Memory B cell (primary cell): ENCODE measurements around the gene METRN.

Source experiments
- ATAC-seq: fragments of 150-1000 bp; cut with Tn5 transposase; 2 replicates; pipeline ENCODE4 v1.10.0; 2021; ENCODE audit warnings: low read depth, mild to moderate bottlenecking, moderate library complexity
- DNase-seq, 2 donors: peaks; one replicate each; pipeline ENCODE4 v3.0.0; 2022; ENCODE audit warnings: low spot score in 2 of 2
- H3K27ac Mint-ChIP-seq: one replicate; pipeline ENCODE4 v1.8.0; 2022; ENCODE audit warnings: mild to moderate bottlenecking, moderate library complexity, mixed read lengths
- H3K27me3 Mint-ChIP-seq: one replicate; pipeline ENCODE4 v1.8.0; 2022; ENCODE audit warnings: mixed read lengths
- H3K36me3 Mint-ChIP-seq: one replicate; pipeline ENCODE4 v1.8.0; 2022; ENCODE audit warnings: mild to moderate bottlenecking, mixed read lengths
- H3K4me1 Mint-ChIP-seq: one replicate; pipeline ENCODE4 v1.8.0; 2022; ENCODE audit warnings: mixed read lengths
- H3K4me3 Mint-ChIP-seq: one replicate; pipeline ENCODE4 v1.8.0; 2022; ENCODE audit warnings: mild to moderate bottlenecking, moderate library complexity, mixed read lengths
- H3K9me3 Mint-ChIP-seq: one replicate; pipeline ENCODE4 v1.8.0; 2022; ENCODE audit warnings: mixed read lengths

Gene METRN

GRCh38 chr16:725463-726187 is 10.7 kb downstream of the METRN start:
- DNase-seq (no peak), ATAC-seq (no peak)
- peak overlapping the region; percentile 69 for H3K27ac Mint-ChIP-seq
- H3K9me3 Mint-ChIP-seq = no peaks in the 10 kb centered on the region
- no peaks in the 10 kb centered on the region for H3K27me3 Mint-ChIP-seq
- H3K4me1 Mint-ChIP-seq = peaks cover 4% of the 10 kb centered on the region
- H3K4me3 Mint-ChIP-seq = no peak overlapping the region
- H3K36me3 Mint-ChIP-seq = no peaks in the 10 kb centered on the region

- H3K27me3 Mint-ChIP-seq = no peaks in the 10 kb centered on the region
- H3K4me3 Mint-ChIP-seq = peak overlapping the region; percentile 81
- H3K27ac Mint-ChIP-seq = peak overlapping the region; percentile 69
These were observed 11.2 kb downstream of the METRN start for GRCh38 chr16:726188-726437.

GRCh38 chr16:726438-727290 is 11.7 kb downstream of the METRN start, which contains the start of the genes CCDC78 and HAGHL:
Gene CCDC78, minus strand, starts transcription at chr16:726443. Its CDS starts 76 bp downstream, at chr16:726367.
Gene HAGHL, plus strand, starts transcription at chr16:727106. Its CDS starts 404 bp downstream, at chr16:727510.
- DNase-seq (peak; percentile 67 to 78), ATAC-seq (peak; percentile 36)
- H3K36me3 Mint-ChIP-seq = no peaks in the 10 kb centered on the region
- no peaks in the 10 kb centered on the region for H3K27me3 Mint-ChIP-seq
- peaks cover 4% of the 10 kb centered on the region for H3K4me1 Mint-ChIP-seq
- H3K27ac Mint-ChIP-seq = peak within 1 kb of the TSS; percentile 69
- peak within 1 kb of the TSS; percentile 81 for H3K4me3 Mint-ChIP-seq
- H3K9me3 Mint-ChIP-seq = no peaks in the 10 kb centered on the region

More at GRCh38 chr16:726188-726437, 11.2 kb downstream of the METRN start:
- Mint-ChIP-seq H3K4me1 (peaks cover 4% of the 10 kb centered on the region), H3K9me3 (no peaks in the 10 kb centered on the region), H3K36me3 (no peaks in the 10 kb centered on the region)
- ATAC-seq = no peak
- no peak for DNase-seq

- Mint-ChIP-seq H3K27me3 (no peaks in the 10 kb centered on the region), H3K4me3 (peak overlapping the region; percentile 69), H3K9me3 (no peaks in the 10 kb centered on the region), H3K4me1 (peaks cover 3% of the 10 kb centered on the region), H3K27ac (no peak overlapping the region), H3K36me3 (no peaks in the 10 kb centered on the region)
- peak in 1 of 2 donors; percentile 46 for DNase-seq
- ATAC-seq = peak; percentile 31
These were observed 12.5 kb downstream of the METRN start for GRCh38 chr16:727291-727977.

- DNase-seq (peak; percentile 75 to 81), ATAC-seq (peak; percentile 74)
- Mint-ChIP-seq H3K9me3 (no peaks in the 10 kb centered on the region), H3K4me1 (no peaks in the 10 kb centered on the region), H3K36me3 (no peaks in the 10 kb centered on the region), H3K27me3 (no peaks in the 10 kb centered on the region), H3K27ac (no peak overlapping the region), H3K4me3 (peak overlapping the region; percentile 74)
These were observed 13.4 kb downstream of the METRN start for GRCh38 chr16:728131-728889.

GRCh38 chr16:728890-729744 is 14.2 kb downstream of the METRN start:
- DNase-seq (peak in 1 of 2 donors; percentile 16), ATAC-seq (no peak)
- no peaks in the 10 kb centered on the region for H3K4me1 Mint-ChIP-seq
- H3K36me3 Mint-ChIP-seq = no peaks in the 10 kb centered on the region
- H3K4me3 Mint-ChIP-seq = peak overlapping the region; percentile 74
- H3K27me3 Mint-ChIP-seq = no peaks in the 10 kb centered on the region
- H3K9me3 Mint-ChIP-seq = no peaks in the 10 kb centered on the region
- H3K27ac Mint-ChIP-seq = no peak overlapping the region

- H3K4me3 Mint-ChIP-seq = no peak overlapping the region
- no peaks in the 10 kb centered on the region for H3K4me1 Mint-ChIP-seq
- H3K36me3 Mint-ChIP-seq = no peaks in the 10 kb centered on the region
- H3K27me3 Mint-ChIP-seq = no peaks in the 10 kb centered on the region
- ATAC-seq (no peak), DNase-seq (no peak)
- no peaks in the 10 kb centered on the region for H3K9me3 Mint-ChIP-seq
- H3K27ac Mint-ChIP-seq = no peak overlapping the region
These were observed 15.1 kb downstream of the METRN start for GRCh38 chr16:729768-730665.

- no peak for ATAC-seq
- DNase-seq = no peak
- H3K27me3 Mint-ChIP-seq = no peaks in the 10 kb centered on the region
- no peak overlapping the region for H3K27ac Mint-ChIP-seq
- peaks cover 4% of the 10 kb centered on the region for H3K4me1 Mint-ChIP-seq
- no peaks in the 10 kb centered on the region for H3K9me3 Mint-ChIP-seq
- no peak overlapping the region for H3K4me3 Mint-ChIP-seq
- H3K36me3 Mint-ChIP-seq = peaks cover 5% of the 10 kb centered on the region
These were observed 16.0 kb downstream of the METRN start for GRCh38 chr16:730666-731509.

GRCh38 chr16:732332-732731 is 17.4 kb downstream of the METRN start:
- Mint-ChIP-seq H3K4me3 (no peak overlapping the region), H3K27me3 (no peaks in the 10 kb centered on the region), H3K4me1 (peaks cover 4% of the 10 kb centered on the region), H3K9me3 (no peaks in the 10 kb centered on the region), H3K27ac (no peak overlapping the region), H3K36me3 (peaks cover 5% of the 10 kb centered on the region)
- no peak for DNase-seq
- no peak for ATAC-seq

GRCh38 chr16:732936-733335 is 18.0 kb downstream of the METRN start:
- Mint-ChIP-seq H3K27ac (no peak overlapping the region), H3K4me1 (peaks cover 9% of the 10 kb centered on the region), H3K27me3 (no peaks in the 10 kb centered on the region), H3K9me3 (no peaks in the 10 kb centered on the region), H3K36me3 (peaks cover 8% of the 10 kb centered on the region), H3K4me3 (no peak overlapping the region)
- ATAC-seq = no peak
- DNase-seq = no peak

GRCh38 chr16:733382-734207 is 18.7 kb downstream of the METRN start:
- no peak for DNase-seq

More at GRCh38 chr16:733382-734207, 18.7 kb downstream of the METRN start:
- H3K9me3 Mint-ChIP-seq = no peaks in the 10 kb centered on the region
- no peaks in the 10 kb centered on the region for H3K27me3 Mint-ChIP-seq
- no peak overlapping the region for H3K4me3 Mint-ChIP-seq
- ATAC-seq = no peak
- peaks cover 8% of the 10 kb centered on the region for H3K36me3 Mint-ChIP-seq
- peaks cover 11% of the 10 kb centered on the region for H3K4me1 Mint-ChIP-seq
- no peak overlapping the region for H3K27ac Mint-ChIP-seq
